ENCODE data around the gene EEPD1.
A peak's percentile ranks its signal among the peaks of the same experiment; 100 is the strongest.
"Not testable (repeated sequence)": the region's sequence is repeated elsewhere in the genome, so short reads cannot be mapped to it uniquely, and the experiment has no call there.

The EEPD1 gene

GRCh38 chr7:36152756-36153570, at the start of gene EEPD1:
EEPD1 (plus strand) TSS chr7:36153254; CDS start chr7:36154325, 1,071 bp downstream.
- Mint-ChIP-seq H3K9me3 (peaks cover 8% of the 10 kb centered on the region), H3K4me1 (ENCODE audit: low read depth) (peaks cover 11% of the 10 kb centered on the region), H3K36me3 (ENCODE audit: low read depth) (no peaks in the 10 kb centered on the region), H3K4me3 (peak within 1 kb of the TSS; percentile 83), H3K27me3 (ENCODE audit: low read depth) (peaks cover 1% of the 10 kb centered on the region), H3K27ac (no peak within 1 kb of the TSS)
- DNase-seq (ENCODE audit: low spot score), result peak; percentile 99

DNA sequence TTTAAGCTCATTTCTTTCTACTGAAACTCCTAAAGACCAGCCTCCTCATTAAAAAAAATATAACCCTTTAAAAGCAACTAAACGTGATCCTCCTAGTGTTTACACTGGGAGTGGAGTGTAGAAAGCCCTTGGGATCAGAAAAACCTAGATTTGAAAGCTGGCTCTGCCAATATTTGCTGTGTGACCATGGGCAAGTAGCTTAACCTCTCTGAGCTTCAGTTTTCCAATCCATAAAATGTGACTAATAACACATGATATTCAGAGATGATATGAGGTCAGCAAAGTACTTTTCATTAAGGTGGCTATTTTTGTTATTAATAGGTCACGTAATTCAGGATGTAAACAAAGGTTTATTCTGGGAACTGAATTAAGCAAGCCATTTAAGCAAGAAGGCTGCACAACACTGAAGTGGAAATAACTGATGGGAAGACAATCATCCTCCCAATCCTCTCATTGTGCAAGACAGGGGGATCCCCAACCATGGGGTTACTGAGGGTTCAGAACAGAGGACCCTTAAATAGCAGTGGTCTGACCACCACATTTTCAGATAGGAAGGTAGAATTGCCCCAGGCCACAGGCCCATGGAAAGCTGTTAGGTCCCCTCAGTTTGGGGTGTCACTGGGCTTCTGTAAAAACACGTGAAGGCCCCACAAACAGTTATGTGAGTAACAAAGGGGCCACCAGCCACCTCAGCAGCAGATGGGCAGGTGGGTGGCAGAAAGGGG, 49.1 kb upstream of the EEPD1 start:
- Mint-ChIP-seq H3K27ac (no peak overlapping the region), H3K27me3 (ENCODE audit: low read depth) (peaks cover 14% of the 10 kb centered on the region), H3K9me3 (peaks cover 8% of the 10 kb centered on the region), H3K4me3 (no peak overlapping the region), H3K36me3 (ENCODE audit: low read depth) (peaks cover under 1% of the 10 kb centered on the region), H3K4me1 (ENCODE audit: low read depth) (no peaks in the 10 kb centered on the region)
- DNase-seq (ENCODE audit: low spot score), result no peak

- H3K9me3 Mint-ChIP-seq; H3K4me3 Mint-ChIP-seq; H3K27me3 Mint-ChIP-seq (ENCODE audit: low read depth); H3K4me1 Mint-ChIP-seq (ENCODE audit: low read depth); DNase-seq (ENCODE audit: low spot score); H3K36me3 Mint-ChIP-seq (ENCODE audit: low read depth); H3K27ac Mint-ChIP-seq: not testable (repeated sequence)
These were observed 45.8 kb upstream of the EEPD1 start for GRCh38 chr7:36106972-36107908.

DNA sequence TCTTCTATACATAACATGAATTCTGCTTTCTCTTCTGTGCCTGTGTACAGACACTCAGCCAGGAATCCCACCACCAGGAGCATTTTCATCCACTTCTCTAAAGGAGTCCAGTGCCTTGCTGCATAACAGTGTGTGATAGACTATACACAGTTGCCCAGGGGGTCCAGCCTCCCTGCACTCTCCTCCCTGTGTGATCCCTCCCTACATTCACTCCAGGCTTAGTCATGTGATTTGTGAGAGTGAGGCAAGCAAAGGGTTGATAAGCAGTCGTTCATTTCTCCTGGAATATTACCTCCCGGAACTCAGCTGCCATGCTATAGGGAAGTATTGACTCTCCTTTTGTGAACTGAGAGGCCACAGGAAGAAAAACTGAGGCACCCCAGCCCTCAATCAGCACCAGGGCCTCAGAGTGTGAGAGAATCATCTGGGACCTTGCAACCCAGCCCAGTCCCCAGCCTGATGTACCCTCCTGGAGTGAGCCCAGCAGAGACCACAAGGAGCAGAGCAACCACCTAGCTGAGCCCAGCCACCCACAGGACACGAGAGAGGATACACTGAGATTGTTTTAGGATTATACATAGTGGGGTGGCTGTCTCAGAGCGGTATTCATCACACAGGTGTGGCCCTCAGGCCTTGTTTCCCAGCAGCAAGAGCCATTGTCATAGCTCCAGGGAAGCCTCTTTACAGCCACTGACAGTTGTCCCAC, 45.0 kb upstream of the EEPD1 start:
- no peak overlapping the region for H3K4me3 Mint-ChIP-seq

DNA sequence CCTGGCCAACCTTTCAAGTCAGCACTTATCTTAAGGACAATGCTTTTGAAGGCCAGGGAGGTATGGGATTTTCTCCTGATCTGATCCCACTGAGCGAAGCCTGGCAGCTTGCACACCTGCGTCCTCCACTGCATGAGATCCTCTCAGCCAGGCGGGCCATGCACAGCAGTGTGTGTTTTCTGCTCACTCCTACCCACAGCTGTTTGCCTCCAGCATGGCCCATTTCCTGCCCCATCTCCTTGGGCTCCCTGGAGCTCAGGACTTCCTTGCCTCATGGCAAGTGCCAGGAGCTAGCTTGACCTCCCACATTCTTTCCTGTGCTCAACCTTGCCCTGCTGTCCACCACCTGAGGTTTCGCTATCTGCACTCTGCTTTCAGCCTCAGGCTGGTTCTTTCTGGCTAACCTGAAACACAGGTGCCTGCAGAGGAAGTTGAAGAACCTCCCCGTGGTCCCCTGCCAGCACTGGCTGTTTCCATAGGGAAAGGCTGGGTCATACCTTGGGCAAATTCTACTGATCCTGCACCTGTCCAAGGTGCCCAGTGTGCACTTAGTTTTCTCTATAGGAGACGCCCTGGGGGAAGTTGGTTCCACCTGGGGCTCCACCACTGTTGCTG, 43.9 kb upstream of the EEPD1 start:
- Mint-ChIP-seq H3K27me3 (ENCODE audit: low read depth) (peaks cover 10% of the 10 kb centered on the region), H3K27ac (no peak overlapping the region)

More for the DNA sequence above, 45.0 kb upstream of the EEPD1 start:
- Mint-ChIP-seq H3K4me1 (ENCODE audit: low read depth) (no peaks in the 10 kb centered on the region), H3K27me3 (ENCODE audit: low read depth) (peaks cover 12% of the 10 kb centered on the region), H3K27ac (no peak overlapping the region), H3K9me3 (peaks cover 8% of the 10 kb centered on the region), H3K36me3 (ENCODE audit: low read depth) (peaks cover 1% of the 10 kb centered on the region)
- no peak for DNase-seq (ENCODE audit: low spot score)

GRCh38 chr7:36110584-36110983, 42.5 kb upstream of the EEPD1 start:
- Mint-ChIP-seq H3K36me3 (ENCODE audit: low read depth) (peaks cover 1% of the 10 kb centered on the region), H3K4me1 (ENCODE audit: low read depth) (peaks cover 9% of the 10 kb centered on the region), H3K27me3 (ENCODE audit: low read depth) (peaks cover 8% of the 10 kb centered on the region), H3K9me3 (peaks cover 8% of the 10 kb centered on the region), H3K27ac (no peak overlapping the region), H3K4me3 (no peak overlapping the region)
- no peak for DNase-seq (ENCODE audit: low spot score)

More for the DNA sequence above, 43.9 kb upstream of the EEPD1 start:
- Mint-ChIP-seq H3K4me1 (ENCODE audit: low read depth) (no peaks in the 10 kb centered on the region), H3K9me3 (peaks cover 8% of the 10 kb centered on the region), H3K4me3 (no peak overlapping the region), H3K36me3 (ENCODE audit: low read depth) (peaks cover 1% of the 10 kb centered on the region)
- DNase-seq (ENCODE audit: low spot score), result no peak

- H3K27me3 Mint-ChIP-seq (ENCODE audit: low read depth), result peaks cover 12% of the 10 kb centered on the region
- no peak overlapping the region for H3K4me3 Mint-ChIP-seq
- peaks cover 29% of the 10 kb centered on the region for H3K4me1 Mint-ChIP-seq (ENCODE audit: low read depth)
- no peak overlapping the region for H3K27ac Mint-ChIP-seq
- peaks cover 1% of the 10 kb centered on the region for H3K36me3 Mint-ChIP-seq (ENCODE audit: low read depth)
- H3K9me3 Mint-ChIP-seq, result peaks cover 8% of the 10 kb centered on the region
- DNase-seq (ENCODE audit: low spot score), result no peak
These were observed 40.1 kb upstream of the EEPD1 start for GRCh38 chr7:36112969-36113368.

- H3K4me1 Mint-ChIP-seq (ENCODE audit: low read depth), result peaks cover 29% of the 10 kb centered on the region
- no peaks in the 10 kb centered on the region for H3K9me3 Mint-ChIP-seq
- peaks cover 15% of the 10 kb centered on the region for H3K27me3 Mint-ChIP-seq (ENCODE audit: low read depth)
- no peak for DNase-seq (ENCODE audit: low spot score)
- no peak overlapping the region for H3K27ac Mint-ChIP-seq
- no peaks in the 10 kb centered on the region for H3K36me3 Mint-ChIP-seq (ENCODE audit: low read depth)
- no peak overlapping the region for H3K4me3 Mint-ChIP-seq
These were observed 38.7 kb upstream of the EEPD1 start for GRCh38 chr7:36114355-36114754.

GRCh38 chr7:36115448-36116321, 37.4 kb upstream of the EEPD1 start:
- peak; percentile 87 for DNase-seq (ENCODE audit: low spot score)
- H3K4me3 Mint-ChIP-seq, result peak overlapping the region; percentile 55
- H3K36me3 Mint-ChIP-seq (ENCODE audit: low read depth), result no peaks in the 10 kb centered on the region
- peaks cover 29% of the 10 kb centered on the region for H3K4me1 Mint-ChIP-seq (ENCODE audit: low read depth)
- no peak overlapping the region for H3K27ac Mint-ChIP-seq
- H3K27me3 Mint-ChIP-seq (ENCODE audit: low read depth), result peaks cover 15% of the 10 kb centered on the region
- no peaks in the 10 kb centered on the region for H3K9me3 Mint-ChIP-seq

GRCh38 chr7:36116347-36117202, 36.5 kb upstream of the EEPD1 start:
- peaks cover 29% of the 10 kb centered on the region for H3K4me1 Mint-ChIP-seq (ENCODE audit: low read depth)
- H3K27ac Mint-ChIP-seq, result peak overlapping the region; percentile 43
- H3K27me3 Mint-ChIP-seq (ENCODE audit: low read depth), result peaks cover 16% of the 10 kb centered on the region
- peak overlapping the region; percentile 23 for H3K4me3 Mint-ChIP-seq
- no peak for DNase-seq (ENCODE audit: low spot score)
- no peaks in the 10 kb centered on the region for H3K36me3 Mint-ChIP-seq (ENCODE audit: low read depth)
- H3K9me3 Mint-ChIP-seq, result no peaks in the 10 kb centered on the region

GRCh38 chr7:36117203-36117840, 35.7 kb upstream of the EEPD1 start:
- peaks cover 19% of the 10 kb centered on the region for H3K27me3 Mint-ChIP-seq (ENCODE audit: low read depth)
- DNase-seq (ENCODE audit: low spot score), result no peak
- H3K9me3 Mint-ChIP-seq, result peaks cover 4% of the 10 kb centered on the region
- H3K4me3 Mint-ChIP-seq, result peak overlapping the region; percentile 23
- peak overlapping the region; percentile 43 for H3K27ac Mint-ChIP-seq
- no peaks in the 10 kb centered on the region for H3K36me3 Mint-ChIP-seq (ENCODE audit: low read depth)
- peaks cover 29% of the 10 kb centered on the region for H3K4me1 Mint-ChIP-seq (ENCODE audit: low read depth)
